Suprapubic skin (tissue), 4 donors: ENCODE measurements around the gene FAM200C. TPM values are rescaled to one million over a fixed set of nuclear protein-coding genes. Genes with fewer than 3 reads are reported as not detected.

Experiments
- DNase-seq, 2 donors: peaks; one replicate each; pipeline ENCODE4 v3.0.0-alpha.2; 2019; ENCODE audit warnings: low spot score in 2 of 2
- H3K27ac ChIP-seq: fragments of 200-600 bp; sonication (generic); one replicate; pipeline ENCODE4 v1.5.1; 2019
- H3K27me3 ChIP-seq: fragments of 200-600 bp; sonication (generic); one replicate; pipeline ENCODE4 v1.5.1; 2019
- H3K36me3 ChIP-seq: fragments of 200-600 bp; sonication (generic); one replicate; pipeline ENCODE4 v1.5.1; 2019
- H3K4me1 ChIP-seq: fragments of 200-600 bp; sonication (generic); one replicate; pipeline ENCODE4 v1.5.1; 2019
- H3K4me3 ChIP-seq: fragments of 200-600 bp; sonication (generic); one replicate; pipeline ENCODE4 v1.5.1; 2019; ENCODE audit warnings: mild to moderate bottlenecking
- H3K9me3 ChIP-seq: fragments of 200-600 bp; sonication (generic); one replicate; pipeline ENCODE4 v1.5.1; 2019
- CTCF ChIP-seq, 2 donors: fragments of 200-600 bp in 1 of 2; fragments of 450-650 bp in 1 of 2; sonication (generic) in 1 of 2; IDR thresholded peaks; one replicate each; pipeline ENCODE4 v1.5.1; 2016 to 2019; ENCODE audit warnings: antibody characterized with exemption in 2 of 2, mild to moderate bottlenecking in 1 of 2, moderate library complexity in 1 of 2
- EP300 ChIP-seq: sonication (generic); formaldehyde crosslinking; IDR thresholded peaks from one replicate; pipeline ENCODE4 v1.6.1; 2017; ENCODE audit warnings: antibody characterized with exemption
- POLR2A ChIP-seq, 2 donors: fragments of 450-650 bp; IDR thresholded peaks; one replicate each; pipeline ENCODE4 v1.6.1; 2017; ENCODE audit warnings: antibody characterized with exemption in 2 of 2, mild to moderate bottlenecking in 2 of 2, moderate library complexity in 2 of 2
- POLR2AphosphoS5 ChIP-seq, 3 donors: sonication (generic); formaldehyde crosslinking; IDR thresholded peaks; one replicate each; pipeline ENCODE4 v1.6.1; 2017; ENCODE audit warnings: antibody characterized with exemption in 3 of 3
- WGBS: methylation state at CpG from one replicate; pipeline ENCODE4 v1.1.5; 2018; 5-methylcytosine and 5-hydroxymethylcytosine counted together
- total RNA-seq, 4 donors: library from RNA; depleted of rRNA; stranded (reverse); fragments of >200 nt; gene quantifications; one replicate each; pipeline ENCODE4 v1.1.0, GENCODE V29; 2016

Gene FAM200C
- total RNA-seq, 4 donors from 2014 or later = 0.57 to 3.9 (median 1.2) TPM

DNA sequence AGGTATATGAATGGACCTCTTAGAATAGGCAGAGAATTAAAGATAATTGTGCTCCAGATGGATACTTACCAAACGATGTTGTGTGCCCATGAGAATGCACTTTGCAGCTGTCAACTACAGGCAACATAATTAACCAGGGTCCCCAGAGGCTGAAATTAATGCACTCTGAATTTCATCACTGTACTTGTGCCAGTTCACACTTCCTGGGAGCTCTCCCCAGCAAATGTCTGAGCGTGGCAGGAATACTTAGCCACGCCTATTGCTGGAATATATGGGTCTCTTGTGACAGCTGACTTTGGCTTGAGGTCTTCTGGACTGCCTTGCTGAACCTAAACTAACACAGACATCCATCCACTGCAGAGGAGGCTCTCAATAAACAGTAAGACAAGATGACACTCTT is 17.5 kb downstream of the FAM200C start:
- H3K27me3 ChIP-seq = no peaks in the 10 kb centered on the region
- H3K4me3 ChIP-seq = no peak overlapping the region
- 18% methylated on average over 3 of the region's 3 CpGs for WGBS

GRCh38 chr5:160380041-160380440 is 19.8 kb downstream of the FAM200C start:
- no peak for DNase-seq
- no peaks in the 10 kb centered on the region for H3K27me3 ChIP-seq
- H3K4me1 ChIP-seq = peaks cover 4% of the 10 kb centered on the region
- no peak overlapping the region for H3K27ac ChIP-seq
- H3K4me3 ChIP-seq = no peak overlapping the region
- WGBS = 68% methylated on average over 2 of the region's 2 CpGs
- no peaks in the 10 kb centered on the region for H3K9me3 ChIP-seq
- H3K36me3 ChIP-seq = no peaks in the 10 kb centered on the region
- TF ChIP-seq POLR2AphosphoS5 (IDR thresholded peaks at IDR 0.05) (no peak), CTCF (IDR thresholded peaks at IDR 0.05) (no peak), POLR2A (IDR thresholded peaks at IDR 0.05) (no peak), EP300 (no peak)

More for the DNA sequence above, 17.5 kb downstream of the FAM200C start:
- Histone ChIP-seq H3K27ac (no peak overlapping the region), H3K4me1 (peaks cover 4% of the 10 kb centered on the region), H3K36me3 (no peaks in the 10 kb centered on the region), H3K9me3 (peaks cover under 1% of the 10 kb centered on the region)
- no peak for TF ChIP-seq CTCF (IDR thresholded peaks at IDR 0.05)
- TF ChIP-seq EP300 = no peak
- no peak for TF ChIP-seq POLR2AphosphoS5 (IDR thresholded peaks at IDR 0.05)
- TF ChIP-seq POLR2A (IDR thresholded peaks at IDR 0.05) = no peak
- no peak for DNase-seq

DNA sequence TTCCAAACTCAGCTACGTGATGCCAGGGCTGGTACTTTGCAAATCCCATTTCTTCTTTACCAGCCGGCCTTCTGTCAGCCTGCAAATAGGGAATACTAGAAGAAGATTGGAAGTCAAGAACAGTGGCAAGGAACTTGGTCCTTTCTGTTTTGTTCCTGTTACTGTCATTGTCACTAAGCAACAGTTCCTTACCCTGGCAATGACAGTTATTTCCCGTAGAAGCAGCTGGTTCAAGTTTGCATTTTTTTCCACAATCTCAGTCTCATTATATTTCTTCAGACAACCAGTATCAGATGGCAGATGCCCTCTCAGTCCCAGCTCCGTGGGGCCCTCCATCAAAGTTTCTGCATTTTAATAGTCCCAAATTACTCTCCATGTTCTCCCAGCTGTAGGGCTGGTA is 20.3 kb downstream of the FAM200C start:
- peaks cover 4% of the 10 kb centered on the region for H3K4me1 ChIP-seq
- no peaks in the 10 kb centered on the region for H3K36me3 ChIP-seq
- H3K9me3 ChIP-seq = no peaks in the 10 kb centered on the region
- no peaks in the 10 kb centered on the region for H3K27me3 ChIP-seq
- DNase-seq = no peak
- TF ChIP-seq POLR2A (IDR thresholded peaks at IDR 0.05) = no peak
- TF ChIP-seq POLR2AphosphoS5 (IDR thresholded peaks at IDR 0.05) = no peak
- no peak for TF ChIP-seq CTCF (IDR thresholded peaks at IDR 0.05)
- no peak for TF ChIP-seq EP300
- H3K4me3 ChIP-seq = no peak overlapping the region
- 37% methylated on average over 4 of the region's 4 CpGs for WGBS
- no peak overlapping the region for H3K27ac ChIP-seq

- Histone ChIP-seq H3K27ac (no peak overlapping the region), H3K9me3 (no peaks in the 10 kb centered on the region), H3K4me1 (peaks cover 4% of the 10 kb centered on the region), H3K4me3 (no peak overlapping the region), H3K36me3 (no peaks in the 10 kb centered on the region), H3K27me3 (no peaks in the 10 kb centered on the region)
- no peak for TF ChIP-seq POLR2AphosphoS5 (IDR thresholded peaks at IDR 0.05)
- no peak for TF ChIP-seq EP300
- no peak for TF ChIP-seq CTCF (IDR thresholded peaks at IDR 0.05)
- no peak for TF ChIP-seq POLR2A (IDR thresholded peaks at IDR 0.05)
- 76% methylated on average over 2 of the region's 2 CpGs for WGBS
- no peak for DNase-seq
These were observed 21.5 kb downstream of the FAM200C start for GRCh38 chr5:160378330-160378729.

DNA sequence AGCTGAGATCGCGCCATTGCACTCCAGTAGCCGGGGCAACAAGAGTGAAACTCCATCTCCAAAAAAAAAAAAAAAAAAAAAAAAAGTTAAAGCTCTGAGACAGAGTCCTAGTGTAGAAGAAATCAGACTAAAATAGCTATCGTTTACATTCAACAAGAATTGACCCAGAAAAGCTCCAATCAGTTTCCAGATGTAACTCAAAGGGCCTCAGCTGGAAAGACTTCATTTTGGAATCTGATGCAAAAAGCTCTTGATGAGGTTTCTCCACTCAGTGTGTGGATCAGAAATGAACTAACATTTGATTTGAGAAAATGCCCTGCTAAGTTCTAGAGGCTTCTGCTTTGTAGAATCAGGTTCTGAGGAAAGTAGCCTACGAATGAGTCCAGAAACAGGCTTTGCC is 22.2 kb downstream of the FAM200C start:
- 76% methylated on average over 5 of the region's 5 CpGs for WGBS

More for the DNA sequence above, 22.2 kb downstream of the FAM200C start:
- Histone ChIP-seq H3K4me3 (no peak overlapping the region), H3K27me3 (no peaks in the 10 kb centered on the region), H3K4me1 (peaks cover 4% of the 10 kb centered on the region), H3K9me3 (no peaks in the 10 kb centered on the region), H3K27ac (no peak overlapping the region), H3K36me3 (no peaks in the 10 kb centered on the region)
- DNase-seq = no peak
- TF ChIP-seq EP300 = no peak
- TF ChIP-seq CTCF (IDR thresholded peaks at IDR 0.05) = no peak
- no peak for TF ChIP-seq POLR2AphosphoS5 (IDR thresholded peaks at IDR 0.05)
- no peak for TF ChIP-seq POLR2A (IDR thresholded peaks at IDR 0.05)
